Hematopoietic multipotent progenitor cell (in vitro differentiated cells): Measurements from ENCODE around the gene BTF3L4. TPM values are rescaled to one million over a fixed set of nuclear protein-coding genes. Genes with fewer than 3 reads are reported as not detected.

Experiments
- DNase-seq, 3 donors: peaks; one replicate each; pipeline ENCODE4 v3.0.0-alpha.2; 2011 to 2015; ENCODE audit warnings: low read depth in 2 of 3, low spot score in 2 of 3
- total RNA-seq: library from RNA; depleted of rRNA; stranded (reverse); fragments of >200 nt; gene quantifications from one replicate; pipeline ENCODE4 v1.2.3, GENCODE V29; 2012

The BTF3L4 gene
- total RNA-seq, 1 donor: 17.5 TPM

DNA sequence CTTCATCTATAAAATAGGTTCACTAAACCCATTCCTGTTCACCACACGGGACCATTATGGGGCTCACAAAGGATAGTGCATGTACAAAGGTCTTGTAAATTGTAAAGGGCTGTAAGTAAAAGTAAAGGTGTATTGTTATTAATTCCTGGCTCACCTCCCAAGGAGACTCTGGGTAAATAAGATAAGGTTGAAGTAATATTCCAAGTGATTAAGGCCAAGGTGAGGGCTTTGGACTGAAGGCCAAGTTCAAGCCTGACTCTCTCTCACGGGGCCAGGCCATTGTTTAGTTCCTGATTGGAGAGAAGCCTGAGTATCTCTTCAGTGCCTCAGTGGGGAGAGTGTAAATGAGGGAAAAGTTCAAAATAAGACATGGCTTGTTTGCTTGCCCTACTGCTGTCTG lies 66.3 kb downstream of the BTF3L4 start:
- DNase-seq: no peak

DNA sequence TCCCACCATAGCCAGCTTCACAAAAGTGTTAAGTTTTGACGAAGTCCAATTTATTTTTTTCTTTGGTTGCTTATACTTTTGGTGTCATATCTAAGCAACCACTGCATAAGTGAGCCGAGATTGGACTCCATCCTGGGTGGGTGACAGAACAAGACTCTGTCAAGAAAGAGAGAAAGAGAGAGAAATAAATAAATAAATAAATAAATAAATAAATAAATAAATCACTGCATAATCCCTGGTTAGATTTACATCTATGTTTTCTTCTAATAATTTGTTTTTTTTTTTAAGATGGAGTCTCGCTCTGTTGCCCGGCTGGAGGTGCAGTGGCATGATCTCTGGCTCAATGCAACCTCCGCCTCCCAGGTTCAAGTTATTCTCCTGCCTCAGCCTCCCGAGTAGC lies 67.5 kb downstream of the BTF3L4 start:
- no peak for DNase-seq

- no peak for DNase-seq
These were observed 69.8 kb downstream of the BTF3L4 start for GRCh38 chr1:52125736-52126359.

GRCh38 chr1:52127181-52128180 lies 71.4 kb downstream of the BTF3L4 start:
- peak in 2 of 3 donors; percentile 31 to 49 for DNase-seq

GRCh38 chr1:52139817-52140540 lies 83.9 kb downstream of the BTF3L4 start:
- DNase-seq: peak in 2 of 3 donors; percentile 44 to 50

Other genes with a start within 250 kb of the BTF3L4 start
- gene NRDC, start 177.6 kb upstream of the BTF3L4 start, total RNA-seq: 31.0 TPM
- under 0.01 TPM for gene RAB3B, start 65.6 kb upstream of the BTF3L4 start, total RNA-seq
- 24.0 TPM for gene KTI12, start 22.5 kb upstream of the BTF3L4 start, total RNA-seq
- 18.9 TPM for gene TXNDC12, start 1.1 kb upstream of the BTF3L4 start, total RNA-seq
- 4.8 TPM for gene ZFYVE9, start 85.8 kb downstream of the BTF3L4 start, total RNA-seq